GM18507 (cell line): ENCODE measurements around the gene ICE1.
"Not testable (repeated sequence)": the region's sequence is repeated elsewhere in the genome, so short reads cannot be mapped to it uniquely, and the experiment has no call there.

Experiments
- DNase-seq: peaks from one replicate; pipeline ENCODE4 v3.0.0; 2011; ENCODE audit warnings: low read depth; ENCODE audit not compliant: insufficient read length; ENCODE audit errors: extremely low spot score
- FAIRE-seq: peaks from 2 replicates; lab custom pipeline; 2011; peaks lifted over from hg19 to GRCh38; lab: Jason Lieb, UNC

The ICE1 gene

DNA sequence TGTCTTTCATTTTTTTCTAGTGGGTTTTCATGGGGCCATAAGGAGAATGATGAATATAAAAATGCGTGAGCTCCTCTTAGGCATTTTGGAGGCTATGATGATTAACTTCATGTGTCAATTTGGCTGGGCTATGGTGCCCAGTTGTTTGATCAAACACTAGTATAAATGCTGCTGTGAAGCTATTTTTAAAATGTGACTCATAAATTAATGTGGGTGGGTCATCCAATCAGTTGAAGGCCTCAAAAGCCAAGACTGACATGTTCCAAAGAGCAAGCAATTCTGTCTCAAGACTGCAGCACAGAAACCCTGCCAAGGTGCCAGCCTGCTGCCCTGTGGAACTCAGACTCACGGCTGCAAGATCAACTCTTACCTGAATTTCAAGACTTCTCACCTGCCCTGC, 24.4 kb upstream of the ICE1 start:
- FAIRE-seq (no peak), DNase-seq (no peak)

GRCh38 chr5:5401095-5401494, 21.4 kb upstream of the ICE1 start:
- FAIRE-seq (no peak), DNase-seq (no peak)

DNA sequence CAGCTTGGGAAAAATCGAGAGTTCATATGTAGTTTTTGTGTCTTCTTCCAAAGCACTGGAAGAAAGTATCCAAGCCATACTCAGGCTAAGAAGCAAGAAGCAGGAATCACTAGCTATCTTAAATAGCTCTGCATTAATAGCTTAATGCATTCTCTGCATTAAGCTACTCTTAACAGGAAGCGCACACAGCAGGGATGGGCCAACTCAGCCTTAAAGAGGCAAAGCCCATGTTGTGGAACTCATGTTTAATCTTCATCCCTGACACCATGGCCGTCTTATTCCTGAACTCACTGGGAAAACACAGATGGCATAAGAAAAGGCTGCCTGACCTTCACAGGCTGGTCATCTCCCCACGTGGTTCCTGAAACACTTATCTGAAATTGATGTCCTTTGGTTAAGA, 18.7 kb upstream of the ICE1 start:
- no peak for FAIRE-seq
- no peak for DNase-seq

GRCh38 chr5:5404381-5404780, 18.1 kb upstream of the ICE1 start:
- no peak for DNase-seq
- FAIRE-seq = no peak

GRCh38 chr5:5405441-5405840, 17.0 kb upstream of the ICE1 start:
- no peak for DNase-seq
- FAIRE-seq = no peak

DNA sequence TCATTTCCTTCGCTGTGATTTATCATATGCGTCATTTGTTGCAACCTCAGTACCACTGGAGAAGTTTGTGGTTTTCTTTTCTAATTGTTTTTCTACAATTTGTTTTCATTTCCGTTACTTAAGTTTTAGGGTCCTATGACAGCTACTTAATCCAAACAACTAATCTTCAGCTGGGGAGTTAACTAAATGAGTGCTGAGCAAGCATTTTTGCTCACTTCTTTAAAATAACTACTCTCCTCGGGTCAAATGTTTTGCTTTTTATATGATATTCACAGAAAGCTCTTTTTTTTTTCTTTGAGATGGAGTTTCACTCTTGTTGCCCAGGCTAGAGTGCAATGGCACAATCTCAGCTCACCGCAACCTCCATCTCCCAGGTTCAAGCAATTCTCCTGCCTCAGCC, 14.6 kb upstream of the ICE1 start:
- FAIRE-seq = no peak
- DNase-seq = no peak

DNA sequence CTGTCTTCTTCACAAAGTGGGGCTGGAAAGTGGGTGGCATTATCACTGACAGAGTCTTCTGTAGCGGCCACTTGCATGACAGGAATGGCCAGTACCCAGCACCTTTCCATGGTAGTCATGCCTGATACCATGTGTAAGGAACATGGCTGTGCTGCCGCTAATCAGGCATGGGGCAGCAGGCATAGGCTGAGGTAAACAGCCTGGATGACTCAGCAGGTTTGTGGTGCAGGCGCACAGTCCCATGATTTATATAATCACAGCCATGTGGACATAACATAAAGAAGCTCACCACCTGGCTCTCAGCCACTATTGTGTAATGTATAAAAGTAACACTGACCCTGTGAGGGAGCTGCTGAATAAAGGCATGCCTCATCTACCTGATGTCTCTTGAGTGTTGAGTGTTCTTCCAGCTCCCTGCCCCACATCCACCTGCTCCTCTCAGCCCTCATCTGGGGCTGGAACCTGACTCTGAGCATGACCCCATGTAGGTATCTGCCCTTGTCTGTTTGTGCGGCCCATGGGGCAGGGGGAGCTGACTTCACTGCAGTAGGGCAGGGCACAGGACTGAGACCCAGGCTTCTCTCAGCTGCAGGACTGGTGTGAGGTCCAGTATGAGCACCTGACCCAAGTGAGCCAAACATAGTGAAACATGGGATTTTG, 13.2 kb upstream of the ICE1 start:
- FAIRE-seq (no peak), DNase-seq (no peak)

GRCh38 chr5:5413856-5414255, 8.6 kb upstream of the ICE1 start:
- FAIRE-seq, DNase-seq: not testable (repeated sequence)

- FAIRE-seq (no peak), DNase-seq (no peak)
Observed at GRCh38 chr5:5414999-5415398, 7.5 kb upstream of the ICE1 start.

- FAIRE-seq = no peak
- DNase-seq = no peak
Observed at GRCh38 chr5:5416733-5417132, 5.7 kb upstream of the ICE1 start.

- DNase-seq (no peak), FAIRE-seq (no peak)
Observed at GRCh38 chr5:5418006-5418405, 4.5 kb upstream of the ICE1 start.

DNA sequence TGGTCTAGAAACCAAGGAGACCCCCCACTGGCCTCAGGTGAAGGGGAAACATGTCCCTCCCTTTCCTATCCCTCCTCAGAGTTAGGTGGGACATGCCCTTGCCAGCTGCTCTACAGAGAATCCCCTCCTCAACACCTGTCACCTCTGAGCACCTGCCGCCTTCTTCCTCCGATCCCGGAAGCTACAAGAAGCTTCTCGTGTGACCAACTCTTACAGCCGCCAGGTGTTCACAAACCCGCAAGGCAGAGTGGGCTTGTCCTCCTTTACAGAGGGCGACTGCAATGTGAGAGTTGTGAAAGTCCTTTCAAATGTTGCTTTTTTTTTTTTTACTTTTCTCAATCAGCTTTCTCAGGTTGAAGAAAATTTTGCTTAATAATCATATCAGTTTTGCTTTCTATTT, 3.7 kb upstream of the ICE1 start:
- no peak for FAIRE-seq

DNA sequence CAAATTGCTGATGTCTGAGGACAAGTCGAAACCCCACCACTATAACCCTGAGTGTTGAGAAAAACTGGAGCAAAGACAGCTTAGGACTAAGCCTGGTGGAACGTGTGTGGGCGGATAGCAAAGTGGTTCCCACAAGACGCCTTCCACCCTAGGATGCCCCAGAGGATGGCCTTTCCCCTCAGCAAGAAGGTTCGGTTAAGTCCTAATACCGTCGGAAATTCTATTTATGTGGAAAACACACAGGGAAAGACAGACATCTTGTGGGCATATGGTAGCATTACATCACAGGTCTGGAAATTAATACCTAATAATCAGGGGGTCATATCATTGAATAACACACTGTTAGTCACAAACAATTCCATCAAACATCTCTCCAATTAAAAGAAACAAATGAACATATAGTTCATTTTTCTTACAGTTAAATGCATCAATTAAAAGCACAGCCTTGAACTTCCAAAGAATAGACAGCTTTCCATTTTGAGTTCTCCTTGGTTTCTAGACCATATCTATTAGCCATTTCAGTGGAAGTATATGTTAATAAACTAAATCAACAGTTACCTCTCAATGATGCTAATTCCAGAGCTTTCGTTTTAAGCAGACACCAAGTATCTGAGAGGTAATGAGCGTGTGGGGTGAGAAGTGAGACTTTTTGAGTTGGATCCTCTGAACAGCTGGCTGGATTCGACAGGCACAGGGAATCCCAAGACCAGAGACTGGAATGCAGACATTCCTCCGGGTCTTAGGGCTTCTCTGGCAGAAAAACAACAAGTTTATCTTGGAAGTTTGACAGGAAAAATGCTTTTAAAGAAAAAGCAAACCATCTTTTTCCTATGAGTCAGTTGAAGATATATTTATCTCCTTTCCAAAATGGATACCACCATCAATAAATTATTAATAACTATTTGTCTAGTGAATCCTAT, 2.9 kb upstream of the ICE1 start:
- DNase-seq (no peak), FAIRE-seq (peak; percentile 26)

More for the DNA sequence above, 3.7 kb upstream of the ICE1 start:
- DNase-seq = no peak

- FAIRE-seq = no peak
Observed at GRCh38 chr5:5420251-5420650, 2.2 kb upstream of the ICE1 start.

GRCh38 chr5:5421149-5421960, 1.1 kb upstream of the ICE1 start:
- no peak for DNase-seq
- no peak for FAIRE-seq

More at GRCh38 chr5:5420251-5420650, 2.2 kb upstream of the ICE1 start:
- no peak for DNase-seq

DNA sequence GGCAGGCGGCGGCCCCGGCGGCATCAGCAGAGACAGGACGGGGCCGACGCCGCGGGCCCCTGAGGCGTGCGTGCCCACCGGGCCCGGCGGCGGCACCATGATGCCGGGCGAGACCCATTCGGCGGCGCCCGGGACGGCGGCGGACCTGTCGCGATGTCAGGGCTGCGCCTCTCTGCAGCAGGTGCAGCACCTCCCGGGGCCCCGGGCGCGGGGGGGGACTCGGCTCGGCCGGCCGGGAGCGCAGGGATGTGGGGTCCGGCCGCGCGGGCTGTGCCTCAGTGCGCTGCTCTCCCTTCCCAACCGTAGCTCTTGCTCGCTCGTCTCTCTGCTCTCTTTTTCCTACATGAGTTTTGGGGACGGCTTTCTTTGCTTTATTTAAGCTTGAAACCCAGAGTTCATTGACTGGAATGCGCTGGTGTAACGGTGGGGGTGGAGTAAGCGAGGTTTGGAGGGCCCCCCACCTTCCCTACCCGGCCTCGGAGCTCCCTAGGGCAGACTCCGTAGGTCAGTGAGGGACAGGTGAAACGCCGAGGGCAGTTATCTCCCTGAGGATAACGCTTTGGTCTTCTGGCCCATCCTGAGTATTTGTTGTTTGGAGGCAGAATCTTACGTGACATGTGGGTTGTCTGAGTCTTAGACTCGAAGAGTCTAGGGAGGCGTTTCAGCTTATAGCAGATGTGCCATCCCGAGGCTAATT, 490 bp downstream of the ICE1 start:
- DNase-seq = no peak
- FAIRE-seq = no peak

DNA sequence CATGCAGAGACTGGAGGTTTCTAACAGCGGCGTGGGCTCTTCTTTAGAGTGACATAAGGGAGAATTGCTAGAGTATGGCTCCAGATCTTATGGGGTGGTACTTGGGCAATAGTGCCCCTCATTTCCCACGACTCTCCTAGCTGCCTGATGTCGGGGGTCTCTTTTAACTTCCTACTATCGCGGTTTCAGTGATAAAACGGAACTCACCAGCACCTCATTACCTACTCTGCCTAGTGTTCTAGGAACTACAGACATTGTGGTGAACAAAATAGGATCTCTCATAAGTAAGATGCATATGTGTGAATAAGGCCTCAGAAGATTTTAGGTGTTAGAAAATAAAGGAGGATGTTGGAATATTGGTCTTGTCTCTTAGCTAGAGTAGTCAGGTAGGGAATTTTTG, 1.1 kb downstream of the ICE1 start:
- FAIRE-seq (no peak), DNase-seq (no peak)

DNA sequence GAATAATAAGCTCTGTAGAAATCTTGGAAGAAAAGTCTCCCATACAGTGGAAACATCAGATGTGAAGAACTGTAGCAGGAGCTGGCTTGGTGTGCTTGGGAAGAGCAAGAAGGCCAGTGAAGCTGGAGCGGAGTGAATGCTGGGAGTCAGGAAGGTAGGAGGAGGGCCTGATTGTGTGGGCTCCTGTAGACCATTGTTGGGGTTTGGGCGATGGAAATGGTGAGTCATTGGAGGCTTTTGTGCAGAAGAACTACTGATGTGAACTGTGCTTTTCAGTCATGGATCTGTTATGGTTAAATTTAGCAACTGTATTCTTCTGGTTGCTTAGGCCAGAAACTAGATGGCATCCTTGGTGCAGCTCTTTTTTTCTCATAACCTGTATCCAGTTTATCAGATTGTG, 2.3 kb downstream of the ICE1 start:
- FAIRE-seq = no peak
- no peak for DNase-seq

DNA sequence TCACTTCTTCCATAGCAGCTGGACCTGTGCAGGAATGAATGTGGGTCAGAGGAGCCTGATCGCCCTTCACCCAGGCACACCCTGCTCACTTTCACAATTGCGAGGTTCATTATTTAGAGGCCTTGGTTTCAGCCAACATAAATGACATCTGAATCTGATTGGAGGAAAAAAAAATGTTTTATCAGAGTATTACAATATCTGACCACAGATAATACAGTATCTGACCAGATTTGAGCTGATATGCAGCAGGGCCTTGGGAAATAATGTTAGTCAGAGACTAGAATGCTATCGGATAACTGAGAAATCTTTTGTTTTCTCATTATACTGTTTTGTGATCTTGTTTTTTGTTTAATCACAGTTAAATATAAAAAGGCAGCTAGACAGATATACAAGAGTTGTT, 7.7 kb downstream of the ICE1 start:
- DNase-seq = no peak
- FAIRE-seq = no peak
